ENCODE measurements around the gene FRAT1.

DNA sequence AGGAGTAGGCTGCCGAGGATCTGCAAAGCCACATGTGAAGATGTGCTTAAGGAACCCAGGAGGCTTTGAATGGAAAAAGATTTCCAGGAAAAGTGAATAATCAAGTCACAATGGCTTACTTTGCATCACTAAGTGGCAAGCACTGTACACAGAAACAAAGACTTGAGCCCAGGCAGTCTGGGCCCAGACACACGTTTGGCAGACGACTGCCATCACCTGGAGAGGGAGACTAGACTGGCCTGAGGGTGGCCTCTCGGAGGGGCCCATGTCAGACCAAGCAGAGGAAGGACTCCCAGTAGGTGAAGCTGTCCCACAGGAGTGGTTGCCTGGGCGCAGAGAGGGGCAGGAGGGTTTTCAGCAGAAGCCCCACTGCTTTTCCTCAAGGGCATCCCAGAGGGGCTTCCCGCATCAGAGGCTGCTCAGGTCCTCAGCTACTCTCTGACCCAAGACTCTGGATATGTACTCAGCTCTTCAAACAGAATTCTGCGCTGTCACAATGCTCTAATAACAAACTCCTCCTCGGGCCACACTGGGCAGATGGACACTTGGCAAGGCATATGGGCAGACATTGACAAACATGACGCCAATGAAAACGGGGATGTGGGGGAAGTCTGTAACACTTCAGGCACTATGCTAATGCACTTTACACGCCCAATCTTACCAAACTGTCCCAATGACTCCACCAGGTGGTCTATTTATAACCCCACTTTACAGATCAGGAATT, 43.4 kb downstream of the FRAT1 start:
- TF ChIP-seq, protein P1, sequence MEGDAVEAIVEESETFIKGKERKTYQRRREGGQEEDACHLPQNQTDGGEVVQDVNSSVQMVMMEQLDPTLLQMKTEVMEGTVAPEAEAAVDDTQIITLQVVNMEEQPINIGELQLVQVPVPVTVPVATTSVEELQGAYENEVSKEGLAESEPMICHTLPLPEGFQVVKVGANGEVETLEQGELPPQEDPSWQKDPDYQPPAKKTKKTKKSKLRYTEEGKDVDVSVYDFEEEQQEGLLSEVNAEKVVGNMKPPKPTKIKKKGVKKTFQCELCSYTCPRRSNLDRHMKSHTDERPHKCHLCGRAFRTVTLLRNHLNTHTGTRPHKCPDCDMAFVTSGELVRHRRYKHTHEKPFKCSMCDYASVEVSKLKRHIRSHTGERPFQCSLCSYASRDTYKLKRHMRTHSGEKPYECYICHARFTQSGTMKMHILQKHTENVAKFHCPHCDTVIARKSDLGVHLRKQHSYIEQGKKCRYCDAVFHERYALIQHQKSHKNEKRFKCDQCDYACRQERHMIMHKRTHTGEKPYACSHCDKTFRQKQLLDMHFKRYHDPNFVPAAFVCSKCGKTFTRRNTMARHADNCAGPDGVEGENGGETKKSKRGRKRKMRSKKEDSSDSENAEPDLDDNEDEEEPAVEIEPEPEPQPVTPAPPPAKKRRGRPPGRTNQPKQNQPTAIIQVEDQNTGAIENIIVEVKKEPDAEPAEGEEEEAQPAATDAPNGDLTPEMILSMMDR (conservative IDR thresholded peaks at IDR 0.05), result no peak
- TF ChIP-seq EZH2 (IDR thresholded peaks at IDR 0.05; ENCODE audit: low read depth), result no peak
